Stimulated activated CD4-positive, alpha-beta T cell treated with anti-CD3 and anti-CD28 coated beads, Interleukin-1b, Interleukin-23, amount 100 ng/mL, for 24 hours (primary cell): ENCODE results near the gene KRT33B.

Experiments
- DNase-seq, 4 experiments: peaks; one replicate each; pipeline ENCODE4 v3.0.0-alpha.2; 2020; ENCODE audit warnings: low read depth in 4 of 4, low spot score in 1 of 4

The KRT33B gene

DNA sequence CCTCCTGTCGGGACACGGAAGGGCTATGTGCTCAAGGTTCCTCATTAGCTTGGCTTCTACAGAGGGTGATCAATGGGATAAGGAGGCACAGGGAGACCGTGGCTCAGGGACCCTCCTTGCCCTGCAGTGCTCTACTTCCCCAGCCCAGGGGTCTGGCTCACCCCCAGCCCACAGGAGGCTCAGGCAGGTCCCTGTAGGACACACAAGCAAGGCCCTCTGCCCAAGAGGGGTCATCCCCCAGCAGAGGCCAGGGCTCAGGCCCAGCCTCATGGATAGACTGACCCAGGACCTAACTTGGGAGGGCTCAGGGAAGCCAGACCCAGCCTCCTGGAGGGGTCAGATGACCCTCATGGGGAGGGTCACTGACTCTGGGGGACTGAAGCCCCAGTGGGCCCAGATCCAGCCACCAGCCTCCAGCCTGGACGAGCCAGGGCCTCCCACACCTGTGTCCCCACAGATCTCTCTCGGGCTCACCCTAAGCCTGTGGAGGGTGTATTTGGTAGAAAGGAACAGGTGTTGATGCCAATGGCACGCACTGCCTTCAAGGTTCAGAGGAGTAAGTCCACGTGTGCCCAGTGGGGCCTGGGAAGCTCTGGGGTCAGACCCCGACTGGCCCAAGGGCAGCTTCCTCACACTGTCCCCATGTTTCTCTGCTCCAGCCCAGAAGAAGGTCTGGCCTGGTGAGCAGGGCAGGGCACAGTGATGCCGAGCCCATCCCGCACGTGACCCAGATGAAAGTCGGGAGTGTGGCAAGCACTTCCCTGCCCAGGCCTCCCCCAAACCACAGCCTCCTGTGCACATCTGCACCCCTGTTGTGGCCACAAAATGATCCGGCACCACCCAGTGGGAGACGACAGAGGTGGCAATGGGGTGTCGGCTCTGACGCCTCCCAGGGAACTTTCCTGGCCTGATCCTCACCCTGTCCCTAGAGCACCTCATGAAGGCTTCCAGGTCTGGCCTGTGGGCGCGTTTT is 43.2 kb downstream of the KRT33B start:
- DNase-seq, result no peak

DNA sequence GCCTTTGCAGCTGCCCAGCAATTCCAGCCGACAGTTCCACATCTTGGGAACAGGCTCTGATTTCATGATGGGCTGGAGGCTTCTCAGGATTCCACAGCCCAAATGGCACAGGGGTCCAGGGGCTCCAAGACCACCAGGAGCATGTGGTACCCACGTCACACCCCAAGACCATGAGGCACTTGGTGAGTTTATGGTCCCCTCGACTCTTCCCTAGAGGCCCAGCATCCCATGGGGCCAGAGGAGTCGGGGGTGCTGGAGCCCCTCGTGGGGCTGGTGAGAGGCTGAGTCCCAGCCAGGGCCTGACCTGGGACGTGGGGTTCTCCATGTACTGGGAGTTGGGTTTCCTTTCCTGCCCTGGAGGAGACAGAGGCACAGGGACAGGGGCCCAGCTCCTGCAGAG is 44.0 kb downstream of the KRT33B start:
- no peak for DNase-seq

DNA sequence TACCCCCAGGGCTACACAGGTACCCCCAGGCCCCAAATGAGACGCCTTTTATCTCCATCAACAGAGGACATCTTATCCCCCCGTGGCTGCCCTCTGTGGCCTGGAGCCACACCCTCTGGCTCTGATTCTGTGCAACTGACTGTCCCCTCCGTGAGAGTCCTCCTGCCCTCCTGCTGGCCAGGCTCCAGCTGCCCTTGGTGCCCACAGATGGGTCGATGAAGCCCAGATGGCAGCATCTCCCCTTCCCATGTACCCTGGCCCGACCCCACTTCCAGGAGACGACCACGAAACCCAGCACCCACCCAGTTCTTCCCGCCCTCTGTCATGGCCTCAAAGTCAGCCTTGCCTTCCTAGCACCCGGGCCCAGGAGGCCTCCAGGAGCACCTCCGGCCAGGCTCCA is 44.5 kb downstream of the KRT33B start:
- no peak for DNase-seq

DNA sequence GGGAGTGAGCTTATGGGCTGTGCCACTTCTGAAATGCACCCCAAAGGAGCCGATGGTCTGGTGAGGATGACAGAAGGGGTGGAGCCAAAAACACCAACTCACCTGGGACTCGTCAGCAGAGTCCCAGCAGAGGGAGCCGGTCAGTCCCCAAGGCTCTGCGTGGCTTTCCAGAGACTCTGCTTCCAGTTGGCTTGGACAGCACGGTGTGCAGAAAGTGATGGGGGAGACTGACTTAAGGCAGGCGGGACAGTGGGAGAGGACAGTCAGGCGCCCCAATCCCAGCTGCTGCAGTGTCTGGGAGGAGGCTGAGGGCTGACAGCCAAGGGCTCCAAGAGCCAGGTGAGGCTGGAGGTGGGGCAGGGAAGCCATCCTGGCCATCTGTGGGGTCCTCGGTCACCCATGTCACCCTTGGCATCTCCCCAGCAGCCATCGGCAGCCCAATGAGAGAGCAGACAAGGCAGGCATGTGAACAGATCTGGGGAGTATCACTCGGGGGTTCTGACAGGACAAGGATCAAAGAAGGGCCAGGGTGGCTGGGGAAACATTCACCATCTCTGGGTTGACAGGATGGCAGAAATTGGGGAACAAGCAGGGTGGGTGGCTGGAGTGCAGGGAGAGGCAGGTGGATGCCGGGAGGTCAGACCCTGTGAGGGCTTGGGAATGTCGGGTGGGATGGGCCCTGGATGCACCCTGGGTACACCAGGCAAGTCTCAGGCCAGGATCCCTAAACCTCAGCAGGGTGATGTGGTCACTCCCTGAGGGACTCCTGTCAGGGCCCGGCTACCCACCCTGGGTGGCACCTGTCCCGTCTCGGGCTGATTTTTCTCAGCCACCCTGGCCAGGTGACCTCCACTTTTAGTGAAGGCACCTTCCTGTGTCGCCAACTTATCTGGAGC is 45.2 kb downstream of the KRT33B start:
- no peak for DNase-seq

DNA sequence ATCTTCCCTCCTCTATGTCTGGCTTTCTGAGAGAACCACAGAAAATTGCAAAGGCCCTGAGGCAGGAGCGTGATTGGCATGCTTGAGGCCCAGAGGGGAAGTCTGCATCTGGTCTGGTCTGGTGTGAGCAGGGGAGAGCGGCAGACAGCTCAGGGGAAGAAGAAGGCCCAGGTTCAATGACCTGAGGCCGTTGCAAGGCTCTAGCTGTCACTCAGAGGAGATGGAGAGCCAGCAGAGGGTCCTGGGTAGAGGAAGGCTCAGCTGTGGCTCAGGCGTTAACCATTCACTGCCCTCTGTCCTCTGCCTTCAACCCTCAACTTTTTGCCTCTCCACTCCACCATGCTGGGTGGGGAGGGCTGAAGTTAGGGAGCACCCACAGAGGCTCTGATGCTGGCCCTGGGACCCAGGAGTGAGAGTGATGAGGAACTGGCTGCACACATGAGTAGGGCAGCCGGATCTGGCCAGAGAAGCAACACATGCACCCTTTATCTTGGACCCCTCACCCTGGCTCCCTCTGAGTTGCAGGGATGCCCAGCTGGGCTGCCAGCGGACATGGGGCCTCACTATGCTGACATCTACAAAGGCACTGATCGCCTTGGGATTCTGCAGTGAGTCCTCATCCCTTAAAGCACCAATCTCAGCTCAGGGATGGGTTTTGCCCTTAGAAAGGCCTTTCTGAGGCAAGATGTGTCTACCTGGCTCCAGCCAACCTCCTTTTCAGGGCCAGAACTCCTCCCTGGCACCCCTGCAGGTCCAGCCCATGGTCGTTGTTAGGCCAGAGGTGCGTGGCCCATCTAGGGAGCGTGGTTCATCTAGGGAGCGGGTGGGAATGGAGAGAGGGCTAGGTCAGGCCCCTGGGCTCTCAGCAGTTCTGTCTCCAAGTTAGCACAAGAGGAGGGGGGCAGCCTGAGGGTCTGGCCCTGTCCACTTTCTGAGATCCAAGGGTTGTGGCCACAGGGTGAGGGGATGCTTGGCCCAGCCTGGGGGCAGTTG is 46.4 kb downstream of the KRT33B start:
- no peak for DNase-seq

DNA sequence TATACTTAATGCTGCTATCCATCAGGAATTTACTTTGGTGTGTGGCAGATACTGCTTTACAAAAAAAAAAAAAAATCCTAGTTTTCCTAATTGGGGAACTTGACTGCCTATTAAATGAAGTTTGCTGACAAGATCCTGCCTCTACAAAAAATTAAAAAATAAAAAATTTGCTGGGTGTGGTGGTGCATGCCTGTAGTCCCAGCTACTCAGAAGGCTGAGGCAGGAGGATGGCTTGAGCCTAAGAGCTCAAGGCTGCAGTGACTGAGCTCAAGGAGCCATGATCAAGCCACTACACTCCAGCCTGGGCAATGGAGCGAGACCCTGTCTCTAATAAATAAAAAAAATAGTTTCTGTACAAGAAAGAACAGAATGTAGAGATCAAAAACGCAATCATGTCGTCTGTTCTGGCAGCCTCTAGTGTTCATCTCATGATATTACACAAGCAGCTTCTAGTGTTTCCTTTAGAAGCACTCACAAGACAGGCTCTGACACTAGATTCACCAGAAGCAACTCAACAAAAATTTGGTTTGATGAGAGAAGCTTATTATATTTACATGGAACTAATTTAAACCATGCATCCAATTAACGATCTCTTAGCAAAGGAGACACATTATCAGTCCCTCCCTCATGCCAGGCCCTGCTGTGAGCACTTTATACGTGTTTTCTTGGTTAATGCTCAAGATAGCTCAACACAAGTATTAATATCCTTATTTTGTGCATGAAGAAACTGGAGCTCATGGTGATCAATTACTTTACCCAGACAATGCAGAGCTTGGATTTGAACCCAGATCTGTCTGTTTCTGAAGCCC is 47.3 kb downstream of the KRT33B start:
- DNase-seq, result no peak

DNA sequence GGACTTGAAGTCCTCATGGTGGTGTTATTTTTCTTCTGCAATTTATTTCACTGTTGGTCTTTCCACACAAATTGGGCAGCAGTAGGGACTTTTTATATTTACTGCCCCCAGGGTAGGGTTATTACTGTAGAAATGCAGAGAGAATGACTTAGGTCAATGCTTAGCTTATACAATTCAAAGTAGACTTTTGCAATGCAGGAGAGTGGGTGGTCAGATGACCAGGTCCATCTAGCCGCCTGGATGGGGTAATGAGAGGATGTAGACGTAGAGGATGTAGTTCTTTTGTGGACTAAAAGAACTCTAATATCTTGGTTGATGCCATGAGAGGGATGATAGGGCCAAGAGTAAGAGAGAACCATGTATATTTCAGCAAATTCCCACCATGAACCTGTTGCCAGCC is 51.4 kb downstream of the KRT33B start:
- no peak for DNase-seq

DNA sequence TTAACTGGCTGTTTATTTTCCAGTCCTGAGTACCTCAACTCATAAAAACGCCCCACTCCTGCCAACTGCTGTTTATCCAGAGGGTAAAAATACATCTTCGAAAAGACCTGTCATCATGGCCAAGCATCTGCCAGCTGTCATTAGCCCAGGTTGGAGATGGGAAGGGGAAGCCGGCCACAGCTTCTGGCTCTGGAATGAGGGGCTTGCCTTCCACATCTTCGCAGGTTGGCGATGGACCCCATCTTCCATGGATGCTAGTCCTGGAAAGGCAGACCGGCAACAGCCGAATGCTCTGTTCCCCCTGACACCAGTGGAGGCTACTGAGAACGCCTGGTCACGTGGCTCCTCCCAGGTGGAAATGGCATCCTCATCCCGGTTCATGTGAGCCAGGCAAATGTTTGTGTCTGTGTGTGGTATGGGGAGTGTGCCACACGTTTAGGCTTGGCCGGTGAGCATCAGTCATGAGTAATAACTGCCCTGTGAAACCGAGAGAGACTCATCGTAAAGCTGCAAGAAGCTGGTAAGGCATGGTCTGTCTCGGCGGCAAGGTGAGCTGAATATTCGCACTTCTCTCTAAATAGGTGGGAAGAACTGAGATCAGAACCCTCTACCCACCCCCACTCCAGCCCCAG is 53.7 kb downstream of the KRT33B start:
- no peak for DNase-seq

DNA sequence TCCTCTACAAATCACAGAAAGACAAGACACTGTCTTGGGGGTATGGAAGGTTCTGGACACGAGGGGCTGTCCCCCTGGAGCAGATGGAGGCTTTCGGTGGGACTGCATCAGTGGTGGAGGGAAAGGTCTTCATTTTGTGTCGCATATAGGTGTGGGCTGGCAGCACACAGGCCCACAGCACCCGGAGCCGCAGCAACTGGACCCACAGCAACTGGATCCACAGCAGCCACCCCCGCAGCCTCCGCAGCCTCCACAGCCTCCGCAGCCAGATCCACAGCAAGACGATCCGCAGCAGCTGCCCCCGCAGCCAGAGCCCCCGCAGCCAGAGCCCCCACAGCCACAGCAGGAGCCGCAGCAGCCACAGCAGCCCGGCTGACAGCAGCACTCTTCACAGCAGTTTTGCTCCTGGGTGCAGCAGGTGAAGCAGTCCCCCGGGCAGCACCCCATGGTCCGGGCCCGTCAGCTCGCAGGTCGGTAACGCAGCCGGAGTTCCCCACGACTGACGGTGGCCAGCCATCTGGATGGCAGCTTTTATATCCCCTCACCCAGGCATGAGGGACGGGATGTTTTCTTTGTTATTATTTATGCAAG is 54.3 kb downstream of the KRT33B start, which contains the start of gene KRTAP17-1:
TSS of gene KRTAP17-1 (minus strand) at position 507 of the 591 bp plus-strand sequence. CDS start at position 447, 60 bp downstream.
- DNase-seq, result no peak
